SK-N-SH treated with all-trans-retinoic acid at 6 μM for 48 hours (cell line): Measurements from ENCODE around the gene SPATS2L.

ENCODE experiments used
- BACH2 ChIP-seq: fragments of 250-450 bp; sonication (Bioruptor Pico); IDR thresholded peaks from 2 replicates; pipeline ENCODE4 v1.9.0; 2021; ENCODE audit warnings: mild to moderate bottlenecking, borderline replicate concordance
- GLIS3 ChIP-seq: fragments of 250-450 bp; sonication (Bioruptor Pico); IDR thresholded peaks from 2 replicates; pipeline ENCODE4 v1.5.0; 2020; ENCODE audit warnings: mild to moderate bottlenecking, moderate library complexity
- PATZ1 ChIP-seq: fragments of 250-450 bp; sonication (Bioruptor Pico); IDR thresholded peaks from 2 replicates; pipeline ENCODE4 v1.8.0; 2020; ENCODE audit warnings: mild to moderate bottlenecking, moderate library complexity, borderline replicate concordance
- POU6F1 ChIP-seq: fragments of 250-450 bp; sonication (Bioruptor Pico); IDR thresholded peaks from 2 replicates; pipeline ENCODE4 v1.8.0; 2021; ENCODE audit warnings: low read depth, mild to moderate bottlenecking, moderate library complexity, borderline replicate concordance
- RARB ChIP-seq: fragments of 250-450 bp; sonication (Bioruptor Pico); IDR thresholded peaks from 2 replicates; pipeline ENCODE4 v1.8.0; 2021; ENCODE audit warnings: mild to moderate bottlenecking, moderate library complexity
- TCF4 ChIP-seq: fragments of 250-450 bp; sonication (Bioruptor Pico); IDR thresholded peaks from 2 replicates; pipeline ENCODE4 v1.8.0; 2021; ENCODE audit warnings: mild to moderate bottlenecking, moderate library complexity, borderline replicate concordance
- ZC3H10 ChIP-seq: fragments of 250-450 bp; sonication (Bioruptor Pico); IDR thresholded peaks from 2 replicates; pipeline ENCODE4 v1.5.1; 2021; ENCODE audit warnings: mild to moderate bottlenecking, moderate library complexity
- TF ChIP-seq, protein P1 (sequence below): fragments of 250-450 bp; sonication (Bioruptor Pico); IDR thresholded peaks from 2 replicates; pipeline ENCODE4 v1.5.1; 2020; ENCODE audit warnings: low read depth, mild to moderate bottlenecking, moderate library complexity
- TF ChIP-seq, protein P2 (sequence below): fragments of 250-450 bp; sonication (Bioruptor Pico); IDR thresholded peaks from 2 replicates; pipeline ENCODE4 v1.5.0; 2020; ENCODE audit warnings: mild to moderate bottlenecking, moderate library complexity

- TF ChIP-seq, protein P1, sequence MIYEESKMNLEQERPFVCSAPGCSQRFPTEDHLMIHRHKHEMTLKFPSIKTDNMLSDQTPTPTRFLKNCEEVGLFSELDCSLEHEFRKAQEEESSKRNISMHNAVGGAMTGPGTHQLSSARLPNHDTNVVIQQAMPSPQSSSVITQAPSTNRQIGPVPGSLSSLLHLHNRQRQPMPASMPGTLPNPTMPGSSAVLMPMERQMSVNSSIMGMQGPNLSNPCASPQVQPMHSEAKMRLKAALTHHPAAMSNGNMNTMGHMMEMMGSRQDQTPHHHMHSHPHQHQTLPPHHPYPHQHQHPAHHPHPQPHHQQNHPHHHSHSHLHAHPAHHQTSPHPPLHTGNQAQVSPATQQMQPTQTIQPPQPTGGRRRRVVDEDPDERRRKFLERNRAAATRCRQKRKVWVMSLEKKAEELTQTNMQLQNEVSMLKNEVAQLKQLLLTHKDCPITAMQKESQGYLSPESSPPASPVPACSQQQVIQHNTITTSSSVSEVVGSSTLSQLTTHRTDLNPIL (CRISPR knock-in tag): 0 out of 2 replicates have a peak, but pooled peaks have one; percentile 48
- TF ChIP-seq PATZ1 (CRISPR knock-in tag) (peak; percentile 43; the same call in 1 of the 2 replicates), TCF4 (CRISPR knock-in tag) (peak; percentile 67; the same call in 1 of the 2 replicates), POU6F1 (CRISPR knock-in tag) (no peak; the same call in 1 of the 2 replicates), ZC3H10 (CRISPR knock-in tag) (0 out of 2 replicates have a peak, but pooled peaks have one; percentile 13), GLIS3 (CRISPR knock-in tag) (no peak), RARB (CRISPR knock-in tag) (no peak), BACH2 (CRISPR knock-in tag) (no peak)
- TF ChIP-seq, protein P2, sequence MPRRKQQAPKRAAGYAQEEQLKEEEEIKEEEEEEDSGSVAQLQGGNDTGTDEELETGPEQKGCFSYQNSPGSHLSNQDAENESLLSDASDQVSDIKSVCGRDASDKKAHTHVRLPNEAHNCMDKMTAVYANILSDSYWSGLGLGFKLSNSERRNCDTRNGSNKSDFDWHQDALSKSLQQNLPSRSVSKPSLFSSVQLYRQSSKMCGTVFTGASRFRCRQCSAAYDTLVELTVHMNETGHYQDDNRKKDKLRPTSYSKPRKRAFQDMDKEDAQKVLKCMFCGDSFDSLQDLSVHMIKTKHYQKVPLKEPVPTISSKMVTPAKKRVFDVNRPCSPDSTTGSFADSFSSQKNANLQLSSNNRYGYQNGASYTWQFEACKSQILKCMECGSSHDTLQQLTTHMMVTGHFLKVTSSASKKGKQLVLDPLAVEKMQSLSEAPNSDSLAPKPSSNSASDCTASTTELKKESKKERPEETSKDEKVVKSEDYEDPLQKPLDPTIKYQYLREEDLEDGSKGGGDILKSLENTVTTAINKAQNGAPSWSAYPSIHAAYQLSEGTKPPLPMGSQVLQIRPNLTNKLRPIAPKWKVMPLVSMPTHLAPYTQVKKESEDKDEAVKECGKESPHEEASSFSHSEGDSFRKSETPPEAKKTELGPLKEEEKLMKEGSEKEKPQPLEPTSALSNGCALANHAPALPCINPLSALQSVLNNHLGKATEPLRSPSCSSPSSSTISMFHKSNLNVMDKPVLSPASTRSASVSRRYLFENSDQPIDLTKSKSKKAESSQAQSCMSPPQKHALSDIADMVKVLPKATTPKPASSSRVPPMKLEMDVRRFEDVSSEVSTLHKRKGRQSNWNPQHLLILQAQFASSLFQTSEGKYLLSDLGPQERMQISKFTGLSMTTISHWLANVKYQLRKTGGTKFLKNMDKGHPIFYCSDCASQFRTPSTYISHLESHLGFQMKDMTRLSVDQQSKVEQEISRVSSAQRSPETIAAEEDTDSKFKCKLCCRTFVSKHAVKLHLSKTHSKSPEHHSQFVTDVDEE (CRISPR knock-in tag): no peak
Observed at GRCh38 chr2:200415455-200415854, 109.0 kb downstream of the SPATS2L start.
